Measurements from ENCODE around the gene DPH1. TPM values are rescaled to one million over a fixed set of nuclear protein-coding genes. Genes with fewer than 3 reads are reported as not detected.

The DPH1 gene
- total and polyA plus RNA-seq, 2 of the 4 experiments (the other 2 are of a cell fraction), result 24.4 to 49.9 TPM

GRCh38 chr17:2051061-2051932 lies 21.3 kb downstream of the DPH1 start:
- Histone ChIP-seq H4K91ac (ENCODE audit: insufficient read depth, low read depth, low read length) (no peak overlapping the region), H3K4me1 (ENCODE audit: control insufficient read depth, insufficient read depth, low read length) (peaks cover 11% of the 10 kb centered on the region), H2BK5ac (ENCODE audit: low read depth, low read length, poor library complexity, severe bottlenecking) (no peak overlapping the region), H3K14ac (replicated peaks; ENCODE audit: low read depth, low read length) (no peak overlapping the region), H3K9me3 (ENCODE audit: control insufficient read depth, insufficient read depth, low read length) (no peaks in the 10 kb centered on the region), H4K8ac (ENCODE audit: low read depth in 2 of 2, low read length in 2 of 2) (no peak overlapping the region), H2BK15ac (ENCODE audit: low read depth, low read length) (no peak overlapping the region), H3K23ac (ENCODE audit: low read depth, low read length) (0 out of 2 replicates have a peak overlapping the region, but pooled peaks have one; percentile 4), H2AFZ (replicated peaks; ENCODE audit: low read length, poor library complexity) (peak overlapping the region; percentile 67), H3K4ac (ENCODE audit: low read depth, low read length) (no peak overlapping the region), H3K9ac (ENCODE audit: low read depth, low read length) (no peak overlapping the region), H3K9me1 (ENCODE audit: insufficient read depth, low read length) (no peaks in the 10 kb centered on the region), H2BK120ac (ENCODE audit: low read depth, low read length) (0 out of 2 replicates have a peak overlapping the region, but pooled peaks have one; percentile 15), H3K4me2 (ENCODE audit: low read depth, low read length) (no peak overlapping the region), H3K27ac (ENCODE audit: insufficient read depth, low read length) (no peak overlapping the region), H3K36me3 (ENCODE audit: control insufficient read depth, insufficient read depth, low read length) (no peaks in the 10 kb centered on the region), H2BK20ac (ENCODE audit: low read depth, low read length) (no peak overlapping the region), H4K20me1 (ENCODE audit: insufficient read depth, low read length) (peaks cover 15% of the 10 kb centered on the region; the same call in 1 of the 2 replicates), H3K56ac (ENCODE audit: extremely low read depth, insufficient read depth, low read length) (no peak overlapping the region), H2AK5ac (ENCODE audit: low read depth, low read length) (peak overlapping the region; percentile 24; the same call in 1 of the 2 replicates), H3K4me3 (ENCODE audit: insufficient read depth, low read depth, low read length) (no peak overlapping the region), H3K27me3 (ENCODE audit: control insufficient read depth, insufficient read depth, low read length) (no peaks in the 10 kb centered on the region), H4K5ac (ENCODE audit: low read depth, low read length) (no peak overlapping the region), H2AK9ac (replicated peaks; ENCODE audit: low read depth, low read length, poor library complexity) (peak overlapping the region; percentile 70), H3K79me1 (ENCODE audit: low read depth in 1 of 2, low read length in 2 of 2) (peaks cover 0 to 14% of the 10 kb centered on the region in 2 experiments; a peak in 2 of 4 replicates), H3K18ac (ENCODE audit: low read depth, low read length) (no peak overlapping the region)
- WGBS, 2 experiments (ENCODE audit: extremely low coverage in 2 of 2, insufficient read length in 1 of 2), result 27% methylated on average over 20 of the region's 81 CpGs; no CpG with 5 or more reads in 1 of the 2 experiments
- no peak for TF ChIP-seq RAD21 (IDR thresholded peaks at IDR 0.05; ENCODE audit: low read length)
- peak; percentile 79; the same call in 1 of the 2 replicates for TF ChIP-seq BHLHE40 (IDR thresholded peaks at IDR 0.05; ENCODE audit: low read depth, low read length)
- TF ChIP-seq POLR2A (IDR thresholded peaks at IDR 0.05; ENCODE audit: low read depth, low read length), result peak; percentile 96
- DNase-seq (peak; percentile 65), ATAC-seq (ENCODE audit: low read depth) (no peak)
- intact Hi-C loops (cut with micrococcal nuclease) (loop anchor here (5.0 kb wide), 2 partner anchors 286 to 301 kb away; partner anchors contain the start of genes SGSM2 and TSR1), dilution Hi-C loops (cut with HindIII; ENCODE audit: low sequenced_read_pairs, unreplicated experiment) (no loop called here), in situ Hi-C loops (cut with MboI; ENCODE audit: low sequenced_read_pairs) (no loop called here)
- no TSS peak for BruUV-seq (replicated peaks)
- CTCF ChIA-PET, result no interaction called here
- POLR2A ChIA-PET (ENCODE audit: unreplicated experiment), result interaction anchor here (1.0 kb wide), 1 partner anchor 18 kb away, joined by 6 read pairs; no protein-coding TSS in a partner anchor
